Lung (tissue), 12 donors: ENCODE results near the gene SLTM. TPM values are rescaled to one million over a fixed set of nuclear protein-coding genes. Genes with fewer than 3 reads are reported as not detected.

ENCODE experiments used
- ATAC-seq: fragments of 200-7000 bp; cut with Tn5 transposase; one replicate; pipeline ENCODE4 v1.9.1; 2020; ENCODE audit warnings: moderate number of reproducible peaks; ENCODE audit not compliant: insufficient read depth, low FRiP score
- DNase-seq, 3 donors: peaks; one replicate each; pipeline ENCODE4 v3.0.0-alpha.2; 2013 to 2017
- H3K27ac ChIP-seq, 2 donors: one replicate each; pipeline ENCODE4 v1.5.1; 2013; ENCODE audit warnings: mild to moderate bottlenecking in 2 of 2, moderate library complexity in 2 of 2, control low read depth in 1 of 2, inconsistent platforms in 1 of 2, low read depth in 1 of 2, low read length in 1 of 2
- H3K27me3 ChIP-seq, 3 donors: one replicate each; pipeline ENCODE4 v1.5.1; 2013; ENCODE audit warnings: low read length in 2 of 3; ENCODE audit not compliant: control insufficient read depth in 3 of 3, insufficient read depth in 3 of 3
- H3K36me3 ChIP-seq, 4 donors: one replicate each; pipeline ENCODE4 v1.5.1; 2013; ENCODE audit warnings: low read length in 4 of 4, mild to moderate bottlenecking in 1 of 4, moderate library complexity in 1 of 4; ENCODE audit not compliant: control insufficient read depth in 4 of 4, insufficient read depth in 4 of 4
- H3K4me1 ChIP-seq, 5 donors: one replicate each; pipeline ENCODE4 v1.5.1; 2013; ENCODE audit warnings: low read length in 5 of 5, mild to moderate bottlenecking in 2 of 5, moderate library complexity in 1 of 5; ENCODE audit not compliant: control insufficient read depth in 5 of 5, insufficient read depth in 5 of 5
- H3K4me3 ChIP-seq: one replicate; pipeline ENCODE4 v1.5.1; 2013; ENCODE audit warnings: mild to moderate bottlenecking, control low read depth, moderate library complexity
- H3K9ac ChIP-seq, 2 donors: one replicate each; pipeline ENCODE4 v1.5.1; 2013; ENCODE audit warnings: low read length in 2 of 2, control low read depth in 1 of 2; ENCODE audit not compliant: insufficient read depth in 1 of 2
- H3K9me3 ChIP-seq, 4 donors: one replicate each; pipeline ENCODE4 v1.5.1; 2013; ENCODE audit warnings: low read length in 3 of 4, mild to moderate bottlenecking in 1 of 4, moderate library complexity in 1 of 4; ENCODE audit not compliant: control insufficient read depth in 4 of 4, insufficient read depth in 3 of 4
- WGBS, 2 donors: extraction: QIAGEN DNeasy Blood & Tissue Kit; methylation state at CpG; one replicate each; pipeline ENCODE4 v1.1.7; 2013; 5-methylcytosine and 5-hydroxymethylcytosine counted together
- polyA plus RNA-seq, 2 donors: library from polyadenylated mRNA; stranded (reverse); fragments of 200-250 nt; gene quantifications; one replicate each; pipeline ENCODE4 v1.2.1, GENCODE V29; 2013
- total RNA-seq, 2 donors: library from RNA; depleted of rRNA in 1 of 2; stranded (reverse); fragments of >200 nt in 1 of 2; gene quantifications; one replicate each; pipeline ENCODE4 v1.2.1, GENCODE V29; 2014 to 2021
- TF ChIP-seq, protein P1 (sequence below): IDR thresholded peaks from 2 replicates; pipeline ENCODE4 v1.5.1; 2012; ENCODE audit warnings: mild to moderate bottlenecking; ENCODE audit errors: control extremely low read depth, extremely low read depth
- donor health status: control.
- donor health status: control.
- donor health status: Bipolar disorder and iron deficiency.
- donor health status: healthy.
- donor health status: DM: yes; HTN: yes; CAD: no.

The SLTM gene
- total and polyA plus RNA-seq, 4 donors, result 46.0 to 164 (median 67.4) TPM

DNA sequence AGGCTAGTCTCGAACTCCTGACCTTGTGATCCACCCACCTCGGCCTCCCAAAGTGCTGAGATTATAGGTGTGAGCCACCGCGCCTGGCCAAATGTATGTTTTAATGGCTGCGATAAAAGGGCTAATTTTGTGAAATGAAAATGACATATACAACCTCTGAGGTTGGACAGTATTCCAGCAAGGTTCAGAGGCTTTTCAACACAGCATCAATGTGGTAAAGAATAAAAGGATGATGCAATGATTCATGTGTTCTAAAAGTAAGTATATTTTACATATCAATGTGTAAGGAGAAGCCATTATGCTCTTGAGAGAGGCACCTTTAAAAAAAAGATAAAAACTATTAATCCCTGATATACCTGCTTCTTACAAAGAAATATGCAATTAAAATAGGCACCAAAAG, 6.7 kb downstream of the SLTM start:
- Histone ChIP-seq H3K27me3 (no peaks in the 10 kb centered on the region), H3K4me3 (no peak overlapping the region), H3K36me3 (peaks cover 5 to 20% (median 10%) of the 10 kb centered on the region in 4 donors), H3K9ac (no peak overlapping the region), H3K4me1 (peaks cover 0 to 15% (median 3%) of the 10 kb centered on the region in 5 donors), H3K9me3 (no peaks in the 10 kb centered on the region), H3K27ac (no peak overlapping the region)
- TF ChIP-seq, protein P1, sequence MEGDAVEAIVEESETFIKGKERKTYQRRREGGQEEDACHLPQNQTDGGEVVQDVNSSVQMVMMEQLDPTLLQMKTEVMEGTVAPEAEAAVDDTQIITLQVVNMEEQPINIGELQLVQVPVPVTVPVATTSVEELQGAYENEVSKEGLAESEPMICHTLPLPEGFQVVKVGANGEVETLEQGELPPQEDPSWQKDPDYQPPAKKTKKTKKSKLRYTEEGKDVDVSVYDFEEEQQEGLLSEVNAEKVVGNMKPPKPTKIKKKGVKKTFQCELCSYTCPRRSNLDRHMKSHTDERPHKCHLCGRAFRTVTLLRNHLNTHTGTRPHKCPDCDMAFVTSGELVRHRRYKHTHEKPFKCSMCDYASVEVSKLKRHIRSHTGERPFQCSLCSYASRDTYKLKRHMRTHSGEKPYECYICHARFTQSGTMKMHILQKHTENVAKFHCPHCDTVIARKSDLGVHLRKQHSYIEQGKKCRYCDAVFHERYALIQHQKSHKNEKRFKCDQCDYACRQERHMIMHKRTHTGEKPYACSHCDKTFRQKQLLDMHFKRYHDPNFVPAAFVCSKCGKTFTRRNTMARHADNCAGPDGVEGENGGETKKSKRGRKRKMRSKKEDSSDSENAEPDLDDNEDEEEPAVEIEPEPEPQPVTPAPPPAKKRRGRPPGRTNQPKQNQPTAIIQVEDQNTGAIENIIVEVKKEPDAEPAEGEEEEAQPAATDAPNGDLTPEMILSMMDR, result no peak
- WGBS, 2 donors, result 94 to 98% methylated on average over 5 of the region's 5 CpGs
- ATAC-seq (no peak), DNase-seq (no peak)

DNA sequence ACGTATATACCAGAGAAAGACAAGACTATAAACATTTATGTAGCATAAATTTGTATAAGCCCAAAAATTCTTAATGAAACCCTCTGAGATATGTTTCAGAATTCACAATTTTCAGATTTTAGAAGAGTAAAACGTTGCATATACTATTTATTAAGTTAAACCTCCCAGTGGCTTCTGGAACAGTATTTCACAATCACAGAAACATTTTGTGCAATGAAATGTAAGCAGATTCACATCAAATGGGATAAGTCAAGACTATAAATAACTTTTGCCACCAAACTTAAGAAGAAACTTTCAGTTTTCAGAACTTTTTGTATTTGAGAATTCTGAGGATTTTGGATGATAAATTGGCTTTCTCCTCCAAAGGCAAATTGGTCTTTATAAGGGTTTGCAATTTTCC, 9.2 kb downstream of the SLTM start:
- Histone ChIP-seq H3K9me3 (no peaks in the 10 kb centered on the region), H3K4me3 (no peak overlapping the region), H3K4me1 (peaks cover 0 to 5% (median 2%) of the 10 kb centered on the region in 5 donors), H3K9ac (no peak overlapping the region), H3K36me3 (peaks cover 5 to 20% (median 9%) of the 10 kb centered on the region in 4 donors), H3K27me3 (no peaks in the 10 kb centered on the region), H3K27ac (no peak overlapping the region)
- DNase-seq (peak in 2 of 3 donors; percentile 19 to 28), ATAC-seq (no peak)
- 43 to 56% methylated on average over 2 of the region's 2 CpGs for WGBS, 2 donors
- TF ChIP-seq, protein P1, result no peak

DNA sequence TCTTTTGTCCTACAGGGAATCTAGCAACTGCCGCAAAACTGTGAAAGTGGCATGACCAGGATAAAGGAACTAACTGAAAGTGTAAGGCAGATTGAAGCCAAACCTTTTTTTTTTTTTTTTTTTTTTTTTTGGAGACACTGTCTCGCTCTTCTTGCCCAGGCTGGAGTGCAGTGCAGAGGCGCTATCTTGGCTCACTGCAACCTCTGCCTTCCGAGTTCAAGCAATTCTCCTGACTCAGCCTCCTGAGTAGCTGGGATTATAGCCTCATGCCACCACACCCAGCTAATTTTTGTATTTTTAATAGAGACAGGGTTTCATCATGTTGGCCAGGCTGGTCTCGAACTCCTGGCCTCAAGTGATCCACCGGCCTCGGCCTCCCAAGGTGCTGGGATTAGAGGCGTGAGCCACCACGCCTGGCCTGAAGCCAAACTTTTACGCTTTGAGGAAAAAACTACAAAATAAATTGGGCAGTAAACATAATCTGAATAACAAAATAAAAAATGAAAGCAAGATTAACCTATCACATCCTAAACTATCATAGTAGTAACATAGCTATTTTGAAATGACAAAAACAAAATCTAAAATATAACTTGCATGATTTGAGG, 9.7 kb downstream of the SLTM start:
- ATAC-seq, result no peak
- TF ChIP-seq, protein P1, result no peak
- 83 to 91% methylated on average over 10 of the region's 10 CpGs for WGBS, 2 donors

DNA sequence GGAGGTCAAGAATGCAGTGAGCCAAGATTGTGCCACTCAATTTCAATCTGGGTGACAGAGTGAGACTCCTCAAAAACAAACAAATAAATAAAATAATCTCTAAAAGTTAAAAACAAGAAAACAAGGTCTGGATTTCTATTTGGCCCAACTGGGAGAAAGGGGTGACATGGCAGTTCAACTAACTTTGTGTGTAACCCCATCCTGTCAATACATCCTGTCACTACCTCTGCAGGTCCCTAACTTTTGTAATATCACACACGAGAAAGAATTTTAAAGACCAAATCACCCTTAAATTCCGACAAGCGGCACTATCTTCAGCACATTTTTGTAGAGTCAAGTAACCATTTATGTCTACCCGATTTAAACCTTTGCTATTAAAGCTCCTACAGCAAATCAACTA, 10.2 kb downstream of the SLTM start:
- ATAC-seq, result no peak

More for the DNA sequence above, 9.7 kb downstream of the SLTM start:
- peaks cover 5 to 20% (median 5%) of the 10 kb centered on the region in 4 donors for H3K36me3 ChIP-seq
- H3K9ac ChIP-seq, result no peak overlapping the region
- peaks cover 0 to 5% (median 4%) of the 10 kb centered on the region in 5 donors for H3K4me1 ChIP-seq
- no peak overlapping the region for H3K27ac ChIP-seq
- no peak overlapping the region for H3K4me3 ChIP-seq
- H3K27me3 ChIP-seq, result no peaks in the 10 kb centered on the region
- no peaks in the 10 kb centered on the region for H3K9me3 ChIP-seq
- no peak for DNase-seq

More for the DNA sequence above, 10.2 kb downstream of the SLTM start:
- Histone ChIP-seq H3K36me3 (peaks cover 5 to 17% (median 5%) of the 10 kb centered on the region in 4 donors), H3K27me3 (no peaks in the 10 kb centered on the region), H3K9ac (no peak overlapping the region), H3K4me1 (peaks cover 0 to 6% (median 5%) of the 10 kb centered on the region in 5 donors), H3K4me3 (no peak overlapping the region), H3K27ac (no peak overlapping the region), H3K9me3 (no peaks in the 10 kb centered on the region)
- 79 to 84% methylated on average over 4 of the region's 4 CpGs for WGBS, 2 donors
- TF ChIP-seq, protein P1, result no peak
- DNase-seq, result no peak
